ENCODE measurements around the gene TRA2B. TPM values are rescaled to one million over a fixed set of nuclear protein-coding genes. Genes with fewer than 3 reads are reported as not detected.
A peak's percentile ranks its signal among the peaks of the same experiment; 100 is the strongest.
"Not testable (repeated sequence)": the region's sequence is repeated elsewhere in the genome, so short reads cannot be mapped to it uniquely, and the experiment has no call there.

Gene TRA2B
- total RNA-seq, 6 experiments from 2014 or later = 116 to 151 (median 141) TPM

DNA sequence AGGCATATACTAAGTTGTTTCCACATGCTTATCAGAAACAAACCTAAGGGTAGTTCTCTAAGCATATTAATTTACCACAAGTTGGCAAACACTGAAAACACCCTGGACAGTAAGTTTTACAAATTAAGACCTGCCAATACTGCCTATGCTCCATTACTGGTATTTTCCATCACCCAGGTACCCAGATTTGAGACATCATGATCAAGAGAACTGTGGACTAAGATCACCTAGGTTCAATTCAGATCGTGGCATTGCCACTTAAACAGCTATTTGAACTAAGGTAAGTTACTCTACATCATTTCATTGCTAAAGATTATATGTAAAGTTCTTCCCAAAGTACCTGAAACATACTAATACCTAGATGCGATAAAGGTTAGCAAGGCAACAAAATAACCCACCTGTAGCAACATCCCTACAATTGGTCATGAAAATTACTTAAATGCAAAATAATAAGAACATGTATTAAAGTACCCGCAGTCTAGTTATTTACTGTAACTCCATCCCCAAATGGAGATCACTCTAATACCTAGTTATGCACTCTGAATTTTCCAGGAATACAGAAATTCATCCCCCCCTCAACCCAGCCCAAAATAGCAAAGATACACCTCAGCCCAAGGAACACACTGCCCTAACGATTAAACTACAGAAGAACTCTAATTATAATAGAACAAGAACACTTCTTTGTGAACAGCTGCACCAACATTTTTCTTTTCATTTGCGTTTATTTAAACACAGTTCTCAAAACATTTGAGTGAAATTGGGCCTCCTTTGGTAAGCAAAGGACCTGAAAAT lies 21.6 kb downstream of the TRA2B start:
- DNase-seq = no peak
- Mint-ChIP-seq H3K36me3 (ENCODE audit: low read depth) (peaks cover 66% of the 10 kb centered on the region), H3K4me3 (no peak overlapping the region), H3K9me3 (no peaks in the 10 kb centered on the region), H3K4me1 (ENCODE audit: low read depth) (peaks cover 39% of the 10 kb centered on the region), H3K27me3 (ENCODE audit: insufficient read depth) (peaks cover 11% of the 10 kb centered on the region), H3K27ac (peak overlapping the region; percentile 5)
- TF ChIP-seq CTCF (IDR thresholded peaks at IDR 0.05) = no peak

DNA sequence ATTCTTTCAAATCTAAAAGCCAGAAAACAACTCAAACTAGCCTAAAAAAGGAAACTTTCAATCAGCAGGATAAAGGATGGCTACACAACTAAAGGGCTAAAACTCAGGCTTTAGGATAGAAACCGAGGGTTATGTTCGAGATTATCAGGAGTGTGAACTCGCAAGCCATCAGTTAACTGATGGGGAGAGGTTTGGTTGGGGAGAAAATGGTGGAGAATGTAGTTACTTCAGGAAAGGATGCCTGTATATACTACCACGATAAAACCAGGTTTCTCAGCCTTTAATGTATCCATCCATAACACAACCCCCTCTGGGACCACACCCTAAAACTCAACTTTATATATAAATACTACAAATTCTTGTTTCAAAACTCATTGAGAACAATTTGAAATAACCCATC lies 22.2 kb downstream of the TRA2B start:
- no peak for DNase-seq
- no peak for TF ChIP-seq CTCF (IDR thresholded peaks at IDR 0.05)
- H3K9me3 Mint-ChIP-seq = no peaks in the 10 kb centered on the region
- peaks cover 66% of the 10 kb centered on the region for H3K36me3 Mint-ChIP-seq (ENCODE audit: low read depth)
- H3K4me1 Mint-ChIP-seq (ENCODE audit: low read depth) = peaks cover 39% of the 10 kb centered on the region
- no peak overlapping the region for H3K4me3 Mint-ChIP-seq
- H3K27ac Mint-ChIP-seq = peak overlapping the region; percentile 54
- H3K27me3 Mint-ChIP-seq (ENCODE audit: insufficient read depth) = peaks cover 16% of the 10 kb centered on the region

GRCh38 chr3:185914911-185915629 lies 22.7 kb downstream of the TRA2B start:
- peaks cover 39% of the 10 kb centered on the region for H3K4me1 Mint-ChIP-seq (ENCODE audit: low read depth)
- TF ChIP-seq CTCF (IDR thresholded peaks at IDR 0.05) = no peak
- peaks cover 17% of the 10 kb centered on the region for H3K27me3 Mint-ChIP-seq (ENCODE audit: insufficient read depth)
- H3K27ac Mint-ChIP-seq = peak overlapping the region; percentile 54
- DNase-seq = no peak
- H3K4me3 Mint-ChIP-seq = no peak overlapping the region
- H3K36me3 Mint-ChIP-seq (ENCODE audit: low read depth) = peaks cover 60% of the 10 kb centered on the region
- no peaks in the 10 kb centered on the region for H3K9me3 Mint-ChIP-seq

GRCh38 chr3:185912929-185913901 lies 24.6 kb downstream of the TRA2B start:
- H3K27ac Mint-ChIP-seq = peak overlapping the region; percentile 20; the same call in 1 of the 2 replicates
- H3K4me1 Mint-ChIP-seq (ENCODE audit: low read depth) = peaks cover 39% of the 10 kb centered on the region
- H3K27me3 Mint-ChIP-seq (ENCODE audit: insufficient read depth) = peaks cover 17% of the 10 kb centered on the region
- TF ChIP-seq CTCF (IDR thresholded peaks at IDR 0.05) = no peak
- H3K4me3 Mint-ChIP-seq = no peak overlapping the region
- no peak for DNase-seq
- peaks cover 44% of the 10 kb centered on the region for H3K36me3 Mint-ChIP-seq (ENCODE audit: low read depth)
- no peaks in the 10 kb centered on the region for H3K9me3 Mint-ChIP-seq

- no peak overlapping the region for H3K27ac Mint-ChIP-seq
- no peak for TF ChIP-seq CTCF (IDR thresholded peaks at IDR 0.05)
- H3K36me3 Mint-ChIP-seq (ENCODE audit: low read depth) = peaks cover 42% of the 10 kb centered on the region
- no peaks in the 10 kb centered on the region for H3K9me3 Mint-ChIP-seq
- DNase-seq = no peak
- peaks cover 39% of the 10 kb centered on the region for H3K4me1 Mint-ChIP-seq (ENCODE audit: low read depth)
- no peak overlapping the region for H3K4me3 Mint-ChIP-seq
- H3K27me3 Mint-ChIP-seq (ENCODE audit: insufficient read depth) = peaks cover 17% of the 10 kb centered on the region
These were observed 25.3 kb downstream of the TRA2B start for GRCh38 chr3:185912512-185912911.

- not testable (repeated sequence) for H3K9me3 Mint-ChIP-seq, DNase-seq, H3K4me3 Mint-ChIP-seq, H3K27ac Mint-ChIP-seq
- peaks cover 27% of the 10 kb centered on the region for H3K36me3 Mint-ChIP-seq (ENCODE audit: low read depth)
- H3K27me3 Mint-ChIP-seq (ENCODE audit: insufficient read depth) = peaks cover 17% of the 10 kb centered on the region
- H3K4me1 Mint-ChIP-seq (ENCODE audit: low read depth) = peaks cover 38% of the 10 kb centered on the region
These were observed 26.8 kb downstream of the TRA2B start for GRCh38 chr3:185911076-185911448.

GRCh38 chr3:185910322-185911075 lies 27.3 kb downstream of the TRA2B start:
- not testable (repeated sequence) for DNase-seq, H3K4me3 Mint-ChIP-seq, H3K9me3 Mint-ChIP-seq
- H3K36me3 Mint-ChIP-seq (ENCODE audit: low read depth) = peaks cover 25% of the 10 kb centered on the region
- peaks cover 32% of the 10 kb centered on the region for H3K4me1 Mint-ChIP-seq (ENCODE audit: low read depth)
- H3K27ac Mint-ChIP-seq = peak overlapping the region; percentile 24
- peaks cover 17% of the 10 kb centered on the region for H3K27me3 Mint-ChIP-seq (ENCODE audit: insufficient read depth)

Data from HFFc6 (cell line).